Suprapubic skin (tissue), 4 donors: ENCODE measurements around the gene IQGAP2. TPM values are rescaled to one million over a fixed set of nuclear protein-coding genes. Genes with fewer than 3 reads are reported as not detected.

Experiments used
- DNase-seq, 2 donors: peaks; one replicate each; pipeline ENCODE4 v3.0.0-alpha.2; 2019; ENCODE audit warnings: low spot score in 2 of 2
- H3K27ac ChIP-seq: fragments of 200-600 bp; sonication (generic); one replicate; pipeline ENCODE4 v1.5.1; 2019
- H3K27me3 ChIP-seq: fragments of 200-600 bp; sonication (generic); one replicate; pipeline ENCODE4 v1.5.1; 2019
- H3K36me3 ChIP-seq: fragments of 200-600 bp; sonication (generic); one replicate; pipeline ENCODE4 v1.5.1; 2019
- H3K4me1 ChIP-seq: fragments of 200-600 bp; sonication (generic); one replicate; pipeline ENCODE4 v1.5.1; 2019
- H3K4me3 ChIP-seq: fragments of 200-600 bp; sonication (generic); one replicate; pipeline ENCODE4 v1.5.1; 2019; ENCODE audit warnings: mild to moderate bottlenecking
- H3K9me3 ChIP-seq: fragments of 200-600 bp; sonication (generic); one replicate; pipeline ENCODE4 v1.5.1; 2019
- CTCF ChIP-seq, 2 donors: fragments of 200-600 bp in 1 of 2; fragments of 450-650 bp in 1 of 2; sonication (generic) in 1 of 2; IDR thresholded peaks; one replicate each; pipeline ENCODE4 v1.5.1; 2016 to 2019; ENCODE audit warnings: antibody characterized with exemption in 2 of 2, mild to moderate bottlenecking in 1 of 2, moderate library complexity in 1 of 2
- EP300 ChIP-seq: sonication (generic); formaldehyde crosslinking; IDR thresholded peaks from one replicate; pipeline ENCODE4 v1.6.1; 2017; ENCODE audit warnings: antibody characterized with exemption
- POLR2A ChIP-seq, 2 donors: fragments of 450-650 bp; IDR thresholded peaks; one replicate each; pipeline ENCODE4 v1.6.1; 2017; ENCODE audit warnings: antibody characterized with exemption in 2 of 2, mild to moderate bottlenecking in 2 of 2, moderate library complexity in 2 of 2
- POLR2AphosphoS5 ChIP-seq, 3 donors: sonication (generic); formaldehyde crosslinking; IDR thresholded peaks; one replicate each; pipeline ENCODE4 v1.6.1; 2017; ENCODE audit warnings: antibody characterized with exemption in 3 of 3
- WGBS: methylation state at CpG from one replicate; pipeline ENCODE4 v1.1.5; 2018; 5-methylcytosine and 5-hydroxymethylcytosine counted together
- total RNA-seq, 4 donors: library from RNA; depleted of rRNA; stranded (reverse); fragments of >200 nt; gene quantifications; one replicate each; pipeline ENCODE4 v1.1.0, GENCODE V29; 2016

IQGAP2 gene
- total RNA-seq, 4 donors from 2014 or later = 10.1 to 49.0 (median 12.8) TPM

- Histone ChIP-seq H3K4me1 (no peaks in the 10 kb centered on the region), H3K4me3 (no peak overlapping the region), H3K27me3 (no peaks in the 10 kb centered on the region), H3K27ac (no peak overlapping the region), H3K36me3 (no peaks in the 10 kb centered on the region), H3K9me3 (no peaks in the 10 kb centered on the region)
- WGBS = 75% methylated on average over 5 of the region's 5 CpGs
- DNase-seq = no peak
- TF ChIP-seq EP300 = no peak
- no peak for TF ChIP-seq CTCF (IDR thresholded peaks at IDR 0.05)
- no peak for TF ChIP-seq POLR2A (IDR thresholded peaks at IDR 0.05)
- no peak for TF ChIP-seq POLR2AphosphoS5 (IDR thresholded peaks at IDR 0.05)
Observed at GRCh38 chr5:76483433-76483832, 80.3 kb downstream of the IQGAP2 start.

GRCh38 chr5:76483881-76484280 is 80.8 kb downstream of the IQGAP2 start:
- Histone ChIP-seq H3K4me3 (no peak overlapping the region), H3K27ac (no peak overlapping the region), H3K27me3 (no peaks in the 10 kb centered on the region), H3K36me3 (no peaks in the 10 kb centered on the region), H3K9me3 (no peaks in the 10 kb centered on the region), H3K4me1 (no peaks in the 10 kb centered on the region)
- 58% methylated on average over 4 of the region's 4 CpGs for WGBS
- no peak for TF ChIP-seq POLR2A (IDR thresholded peaks at IDR 0.05)
- TF ChIP-seq POLR2AphosphoS5 (IDR thresholded peaks at IDR 0.05) = no peak
- TF ChIP-seq CTCF (IDR thresholded peaks at IDR 0.05) = no peak
- TF ChIP-seq EP300 = no peak
- no peak for DNase-seq

- no peaks in the 10 kb centered on the region for H3K36me3 ChIP-seq
- no peak for TF ChIP-seq CTCF (IDR thresholded peaks at IDR 0.05)
- TF ChIP-seq EP300 = no peak
- no peak for TF ChIP-seq POLR2AphosphoS5 (IDR thresholded peaks at IDR 0.05)
- no peak for TF ChIP-seq POLR2A (IDR thresholded peaks at IDR 0.05)
- DNase-seq = no peak
- no peaks in the 10 kb centered on the region for H3K27me3 ChIP-seq
- H3K4me3 ChIP-seq = no peak overlapping the region
- no peak overlapping the region for H3K27ac ChIP-seq
- no peaks in the 10 kb centered on the region for H3K4me1 ChIP-seq
- H3K9me3 ChIP-seq = no peaks in the 10 kb centered on the region
Observed at GRCh38 chr5:76485511-76485910, 82.4 kb downstream of the IQGAP2 start.

- H3K36me3 ChIP-seq = no peaks in the 10 kb centered on the region
- DNase-seq = no peak
- H3K27me3 ChIP-seq = no peaks in the 10 kb centered on the region
- no peak overlapping the region for H3K4me3 ChIP-seq
- H3K27ac ChIP-seq = no peak overlapping the region
- H3K4me1 ChIP-seq = no peaks in the 10 kb centered on the region
- no peaks in the 10 kb centered on the region for H3K9me3 ChIP-seq
- 94% methylated on average over 4 of the region's 4 CpGs for WGBS
- TF ChIP-seq POLR2A (IDR thresholded peaks at IDR 0.05) = no peak
- TF ChIP-seq POLR2AphosphoS5 (IDR thresholded peaks at IDR 0.05) = no peak
- no peak for TF ChIP-seq EP300
- no peak for TF ChIP-seq CTCF (IDR thresholded peaks at IDR 0.05)
Observed at GRCh38 chr5:76487386-76487785, 84.3 kb downstream of the IQGAP2 start.

DNA sequence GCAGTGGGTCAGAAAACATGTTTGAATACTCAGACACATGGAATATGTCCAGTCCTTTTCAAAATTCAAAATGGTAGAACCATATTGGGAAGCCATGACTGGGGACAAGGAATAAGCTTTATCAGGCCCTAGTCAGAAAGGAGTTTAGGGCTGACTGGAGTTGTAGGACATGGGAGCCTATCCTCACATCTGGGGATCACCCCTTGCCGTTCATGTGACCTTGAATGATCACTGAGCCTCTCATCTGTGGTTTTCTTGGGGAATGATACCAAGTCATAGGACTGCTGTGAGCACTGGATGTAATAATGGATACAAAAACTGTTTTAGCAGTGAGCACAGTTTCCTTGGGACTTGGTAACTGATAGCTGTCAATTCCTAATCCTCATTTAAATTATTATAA is 84.7 kb downstream of the IQGAP2 start:
- Histone ChIP-seq H3K9me3 (no peaks in the 10 kb centered on the region), H3K36me3 (no peaks in the 10 kb centered on the region), H3K4me3 (no peak overlapping the region), H3K27ac (no peak overlapping the region), H3K4me1 (no peaks in the 10 kb centered on the region), H3K27me3 (no peaks in the 10 kb centered on the region)
- no peak for TF ChIP-seq POLR2A (IDR thresholded peaks at IDR 0.05)
- no peak for TF ChIP-seq POLR2AphosphoS5 (IDR thresholded peaks at IDR 0.05)
- TF ChIP-seq EP300 = no peak
- no peak for TF ChIP-seq CTCF (IDR thresholded peaks at IDR 0.05)
- WGBS = 73% methylated on average over 1 of the region's 1 CpG
- no peak for DNase-seq
